Measurements from ENCODE around the gene SLCO4A1.

GRCh38 chr20:62704341-62704948 is 62.1 kb downstream of the SLCO4A1 start:
- TF ChIP-seq CTCF (conservative IDR thresholded peaks at IDR 0.05; ENCODE audit: low read depth, low read length) (0 out of 2 replicates have a peak, but pooled peaks have one; percentile 9), SMC3 (IDR thresholded peaks at IDR 0.05; ENCODE audit: low read depth, low read length) (no peak)

Measured in IMR-90 (cell line).